HG03342 (cell line): ENCODE data around the gene EEFSEC.

Source experiments
- ATAC-seq: cut with Tn5 transposase; IDR thresholded peaks from one replicate; pipeline ENCODE4 v1.9.1; 2021; ENCODE audit warnings: mild to moderate bottlenecking, moderate library complexity; ENCODE audit not compliant: unreplicated experiment

EEFSEC gene

DNA sequence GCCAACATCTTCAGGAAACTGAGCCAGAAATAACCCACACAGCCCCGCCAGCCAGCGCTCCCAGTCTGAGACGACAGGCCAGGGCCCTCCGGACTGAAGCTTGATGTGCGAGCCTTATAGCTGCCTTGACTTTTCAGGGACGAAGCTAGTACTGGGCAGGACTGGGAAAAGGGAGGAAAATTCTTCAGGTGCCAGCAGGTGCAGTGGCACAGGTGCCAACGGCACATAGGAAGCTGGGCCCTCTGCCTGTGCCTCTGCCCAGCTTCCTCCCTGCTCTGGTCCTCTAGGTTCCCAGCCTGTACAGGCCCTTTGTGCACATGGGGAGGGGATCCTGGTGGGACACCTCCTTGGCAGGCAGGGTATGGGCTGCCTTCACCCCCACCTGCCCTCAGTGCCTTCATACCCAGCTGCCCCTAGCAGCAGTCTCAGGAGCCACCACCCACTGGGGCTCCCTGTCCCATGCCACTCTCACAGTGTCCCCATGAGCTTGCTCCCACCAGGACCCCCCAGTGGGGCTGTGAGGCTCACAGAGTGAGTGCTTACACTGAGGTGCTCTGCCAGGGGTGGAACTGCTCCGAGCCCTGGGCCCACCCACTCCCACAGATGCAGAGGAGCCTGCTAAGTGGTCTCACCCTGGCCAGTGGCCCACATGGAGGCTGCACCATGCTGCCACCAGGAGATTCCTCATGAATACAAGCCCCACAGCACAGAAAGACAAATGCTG is 252.4 kb downstream of the EEFSEC start:
- ATAC-seq, result no peak

DNA sequence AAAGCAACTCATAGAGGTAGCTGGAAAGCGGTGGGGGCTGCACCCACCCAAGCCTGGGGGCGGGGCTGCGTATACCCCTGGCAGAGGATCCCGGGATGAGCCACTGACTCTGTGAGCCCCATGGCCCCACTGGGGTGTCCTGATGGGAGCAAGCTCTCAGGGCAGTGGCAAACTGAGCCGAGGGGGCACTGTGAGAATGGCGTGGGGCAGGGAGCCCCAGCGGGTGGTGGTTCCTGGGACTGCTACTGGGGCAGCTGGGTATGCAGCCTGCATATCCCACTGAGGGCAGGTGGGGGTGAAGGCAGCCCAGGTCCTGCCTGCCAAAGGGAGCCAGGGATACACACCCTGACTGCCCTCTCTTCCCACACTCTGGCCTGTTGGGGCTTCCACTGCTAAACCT is 254.0 kb downstream of the EEFSEC start:
- no peak for ATAC-seq

DNA sequence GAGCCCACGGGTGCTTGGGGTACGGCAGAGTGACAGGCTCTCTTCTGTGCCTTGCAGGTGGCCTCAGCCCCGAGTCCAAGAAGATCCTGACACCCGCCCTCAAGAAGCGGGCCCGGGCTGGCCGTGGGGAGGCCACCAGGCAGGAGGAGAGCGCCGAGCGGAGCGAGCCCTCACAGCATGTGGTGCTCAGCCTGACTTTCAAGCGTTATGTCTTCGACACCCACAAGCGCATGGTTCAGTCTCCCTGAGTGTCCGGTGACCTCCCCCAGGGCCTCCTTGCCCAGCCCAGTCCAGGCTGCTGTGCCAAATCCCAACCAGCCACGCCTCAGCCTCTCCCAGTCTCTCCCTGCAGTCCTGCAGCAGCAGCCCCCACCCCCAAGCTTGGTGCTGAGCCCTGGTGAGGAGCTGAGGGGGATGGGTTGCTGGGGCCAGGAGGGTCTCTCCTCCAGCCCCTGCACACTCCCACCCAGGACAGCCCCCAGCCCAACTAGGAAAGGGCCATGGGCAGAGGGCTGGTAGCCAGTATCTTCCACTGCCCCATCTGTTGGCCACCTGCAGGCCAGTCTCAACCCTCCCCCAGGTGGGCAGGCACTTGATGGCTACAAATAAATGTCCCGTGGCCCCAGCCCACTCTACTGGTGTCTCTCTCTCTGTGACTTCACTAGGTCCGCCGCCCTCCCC is 254.9 kb downstream of the EEFSEC start:
- ATAC-seq, result no peak

DNA sequence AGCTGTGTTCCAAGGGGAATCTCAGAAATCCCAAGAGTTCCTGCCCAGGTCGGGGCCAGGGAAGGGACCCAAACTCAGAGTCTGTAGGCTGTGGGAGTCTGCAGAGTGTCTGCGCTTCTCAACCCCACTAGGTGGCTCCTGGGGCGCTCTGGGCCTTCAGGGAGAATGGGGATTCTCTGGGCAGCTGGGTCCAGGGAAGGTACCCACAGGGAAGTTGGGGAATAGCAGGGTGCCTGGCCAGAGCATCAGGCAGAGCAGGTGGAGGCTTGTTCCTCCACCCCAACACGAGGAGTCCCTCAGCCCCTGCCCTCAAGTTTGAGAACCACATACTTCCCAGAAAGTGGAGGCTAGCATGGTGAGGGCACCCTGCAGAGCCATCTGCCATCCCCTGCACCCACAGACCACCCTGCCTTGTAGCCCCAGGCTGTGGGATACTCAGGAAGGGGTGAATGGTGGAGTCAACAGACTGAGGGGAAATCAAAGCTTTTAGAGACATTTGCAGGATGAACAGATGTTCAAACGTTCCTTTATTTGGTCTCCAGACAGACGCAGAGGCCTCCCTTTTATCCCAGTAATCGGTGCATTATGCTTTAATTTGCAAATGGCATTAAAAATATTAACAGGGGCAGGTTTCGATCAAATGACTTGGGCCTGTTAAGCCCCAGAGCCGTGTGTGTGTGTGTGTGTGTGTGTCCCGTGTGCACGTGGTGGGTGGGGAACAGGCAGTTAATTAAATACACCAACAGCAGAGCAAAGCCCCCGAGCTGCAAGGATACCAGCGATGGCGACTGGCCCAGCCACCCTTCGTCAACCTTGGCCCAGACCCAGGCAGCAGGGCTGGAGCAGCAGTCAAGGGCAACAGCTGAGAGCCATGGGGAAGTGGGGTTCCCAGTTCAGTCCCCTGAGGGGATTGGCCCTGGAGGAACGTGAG is 255.7 kb downstream of the EEFSEC start:
- no peak for ATAC-seq

DNA sequence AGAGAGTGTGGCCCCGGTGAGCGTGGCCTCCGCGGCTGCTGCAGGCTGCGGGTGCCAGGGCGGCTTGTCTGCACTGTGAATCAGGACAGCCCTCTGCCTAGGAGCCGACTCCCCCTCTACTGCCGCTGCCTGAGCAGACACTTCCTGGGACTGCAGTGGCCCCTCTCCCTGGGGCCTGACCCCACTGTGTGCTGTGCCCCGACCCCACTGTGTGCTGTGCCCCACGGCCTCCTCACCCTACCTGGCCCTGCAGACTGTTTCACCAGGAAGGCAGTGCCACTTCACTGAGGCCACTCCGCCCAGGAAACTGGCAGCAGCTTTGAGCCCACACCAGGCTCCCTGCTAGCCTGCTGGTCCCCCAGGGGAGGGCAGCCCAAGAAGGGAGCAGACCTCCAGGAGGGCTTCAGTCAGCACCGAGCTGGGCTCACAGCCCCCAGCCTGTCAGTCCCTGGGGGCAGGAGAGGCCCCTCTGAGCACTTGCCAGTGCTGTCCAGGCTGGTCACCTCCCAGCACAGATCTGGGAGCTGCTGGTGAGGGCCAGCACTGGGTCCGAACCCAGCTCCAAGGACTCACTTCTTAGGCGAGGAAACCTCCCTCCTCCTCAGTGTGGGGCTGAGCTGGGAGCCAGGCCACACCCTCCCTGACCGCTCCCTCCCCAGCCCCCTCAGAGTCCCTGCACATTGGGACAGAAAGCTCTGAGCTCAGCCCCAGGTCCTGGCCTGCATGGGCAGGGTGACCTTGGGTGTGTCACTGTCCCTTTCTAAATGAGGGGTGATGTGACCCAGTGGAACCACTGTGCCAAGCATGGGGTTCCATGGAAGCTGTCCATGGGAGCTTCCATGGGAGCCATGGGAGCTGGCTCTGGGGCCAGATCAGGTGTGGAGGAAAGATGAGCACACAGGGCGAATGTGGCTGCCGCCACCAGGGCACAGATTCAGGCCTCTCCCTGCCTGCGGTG is 256.6 kb downstream of the EEFSEC start:
- ATAC-seq, result no peak

DNA sequence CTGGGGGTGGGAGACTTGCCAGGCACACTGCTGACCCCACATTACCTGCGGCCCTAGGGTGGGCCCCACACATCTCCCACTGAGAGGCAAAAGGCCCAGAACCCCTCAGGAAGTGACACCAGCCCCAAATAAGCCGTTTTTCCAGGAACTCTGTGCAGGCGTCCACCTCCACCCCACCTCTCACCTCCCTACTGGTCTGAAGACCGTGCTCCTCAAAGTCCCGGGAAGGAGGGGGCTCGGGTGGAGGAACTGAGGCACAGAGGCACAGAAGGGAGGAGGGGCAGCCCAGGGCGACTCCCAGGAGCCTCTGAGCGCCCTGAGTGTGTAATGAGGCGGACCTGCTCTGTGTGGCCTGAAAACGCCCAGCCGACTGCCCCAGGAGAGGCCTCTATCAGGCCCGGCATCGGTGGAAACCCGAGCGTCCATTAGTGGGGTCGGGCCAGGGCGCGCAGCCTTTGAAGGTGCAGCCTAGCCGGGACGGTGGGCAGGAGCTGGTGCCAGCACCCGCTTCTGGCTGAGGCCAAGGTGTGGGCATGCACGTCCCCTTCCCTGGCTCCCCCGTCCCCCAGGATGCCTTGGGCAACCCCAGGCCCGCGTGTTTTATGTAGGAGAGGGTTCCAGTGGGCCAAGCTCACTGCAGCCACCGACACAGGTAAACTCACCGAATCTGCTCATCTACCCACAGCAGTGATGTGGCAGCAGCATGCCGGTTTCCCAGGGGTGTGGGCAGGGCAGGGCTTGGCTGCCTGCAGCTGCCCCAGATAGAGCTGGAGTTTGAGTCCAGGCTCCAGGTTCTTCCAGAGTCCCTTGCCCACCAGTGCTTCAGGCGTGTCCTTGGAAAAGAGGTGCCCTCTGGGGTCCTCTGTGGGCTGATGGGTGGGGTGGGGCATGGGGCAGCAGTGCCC is 257.6 kb downstream of the EEFSEC start:
- no peak for ATAC-seq

DNA sequence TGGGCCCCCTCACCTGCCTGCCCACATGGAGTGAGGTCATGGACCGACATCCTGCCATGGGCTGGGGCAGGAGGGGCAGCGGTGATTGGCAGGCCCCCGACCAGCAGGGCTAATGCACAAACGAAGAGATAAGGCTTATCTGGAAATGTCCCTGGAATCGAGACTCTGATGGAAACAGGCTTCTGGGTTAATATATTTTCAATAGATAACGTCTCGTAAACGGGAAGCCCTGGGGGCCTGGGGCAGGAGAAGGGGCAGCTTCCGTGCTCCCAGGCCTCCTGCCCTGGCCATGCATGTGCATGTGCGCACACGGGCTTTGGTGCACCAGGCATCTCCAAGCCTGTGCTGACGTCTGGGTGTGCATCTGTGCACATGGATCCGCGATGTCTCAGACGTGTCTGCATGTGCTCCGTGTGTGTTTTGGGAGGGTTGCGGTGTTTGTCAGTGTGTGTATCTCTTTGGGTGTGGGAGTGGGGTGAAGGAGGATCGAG is 258.3 kb downstream of the EEFSEC start:
- ATAC-seq, result no peak

DNA sequence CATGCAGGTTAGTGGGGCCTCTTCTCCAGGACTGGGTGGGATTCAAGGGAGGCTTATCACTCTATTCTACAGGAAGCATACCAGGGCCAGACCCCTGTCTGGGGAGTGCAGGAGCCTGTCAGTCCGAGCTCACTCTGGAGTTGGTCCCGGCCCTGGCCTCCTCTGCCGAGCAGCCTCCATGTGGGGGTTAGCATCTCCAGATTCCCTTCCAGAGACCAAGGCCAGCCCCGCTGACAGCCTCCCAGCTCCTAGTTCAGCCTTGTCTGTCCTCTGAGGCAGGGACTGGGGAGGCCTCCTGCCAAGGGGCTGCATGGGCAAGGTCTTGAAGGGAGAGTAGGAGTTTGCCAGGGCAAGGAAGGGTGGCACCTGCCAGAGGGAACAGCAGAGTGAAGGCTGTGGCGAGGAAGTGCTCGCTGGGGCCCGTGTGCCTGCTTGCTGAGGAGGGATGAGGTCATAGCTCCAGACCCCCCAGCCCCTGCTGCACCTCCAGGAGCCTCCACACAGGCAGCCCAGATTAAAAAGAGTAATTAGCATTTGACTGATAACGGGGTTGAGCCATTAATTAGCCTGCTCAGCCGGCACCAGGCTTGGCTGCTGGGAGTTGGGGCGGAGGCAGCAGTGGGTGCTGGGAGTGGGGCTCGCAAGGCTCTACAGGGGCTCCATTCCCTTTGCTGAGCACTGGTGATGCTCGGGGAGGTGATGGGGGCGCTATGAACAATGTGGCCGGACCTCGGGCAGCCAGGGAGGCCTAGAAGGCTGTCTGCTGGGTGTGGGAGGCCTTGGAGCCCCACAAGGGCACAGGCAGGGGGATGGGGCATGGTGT is 259.1 kb downstream of the EEFSEC start:
- no peak for ATAC-seq

DNA sequence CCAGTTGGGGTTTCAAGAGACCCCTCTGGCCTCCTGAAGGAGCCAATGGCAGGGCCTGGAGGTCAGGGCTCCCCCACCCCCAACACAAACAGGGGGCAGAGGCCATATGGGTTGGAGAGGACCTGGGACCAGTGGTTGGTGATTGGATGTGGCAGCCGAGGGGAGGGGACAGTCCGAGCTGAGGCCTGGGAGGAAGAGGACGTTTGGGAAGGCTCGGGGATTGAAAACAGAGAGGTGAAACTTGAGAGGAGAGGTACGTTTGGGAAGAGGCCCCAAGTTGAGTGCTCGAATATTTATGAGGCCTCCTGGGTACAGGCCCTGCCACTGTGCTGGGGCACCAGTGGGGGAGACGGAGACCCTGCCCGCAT is 259.7 kb downstream of the EEFSEC start:
- no peak for ATAC-seq

DNA sequence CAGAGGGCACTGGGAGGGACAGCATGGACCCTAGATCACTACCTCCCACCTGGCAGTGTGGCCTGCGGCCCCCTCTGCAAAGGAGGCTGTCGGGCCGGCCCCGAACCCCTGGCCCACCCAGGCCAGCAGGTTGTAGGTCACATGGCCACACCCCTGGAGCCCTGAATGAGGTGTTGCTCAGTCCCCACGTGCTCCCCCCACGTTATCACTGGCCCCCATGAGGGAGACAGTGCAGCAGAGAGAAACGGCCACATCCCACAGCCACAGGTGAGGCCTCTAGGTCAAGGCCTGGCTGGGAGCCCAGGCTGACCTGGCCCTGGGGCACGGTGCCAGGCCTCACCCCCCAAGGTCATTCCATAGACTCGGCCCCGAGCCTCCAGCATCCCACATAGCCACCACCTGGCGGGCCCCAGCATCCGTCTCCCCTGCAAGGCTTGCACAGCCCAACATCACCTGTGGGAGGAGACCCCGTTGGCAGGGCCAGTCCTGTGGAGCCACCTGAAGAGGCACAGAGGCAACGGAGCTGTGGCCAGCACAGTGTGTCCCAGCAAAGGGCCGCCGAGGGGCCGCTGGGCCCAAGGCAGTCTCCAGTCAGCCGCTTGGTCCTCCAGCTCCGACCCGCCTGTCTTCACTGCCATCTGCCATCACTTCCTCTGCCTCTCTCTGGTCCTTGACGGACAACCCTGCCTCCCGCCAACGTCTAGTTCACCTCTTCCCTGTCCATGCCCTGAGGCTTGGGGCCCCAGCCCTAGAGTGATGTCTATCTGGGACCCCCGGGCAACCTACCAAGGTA is 260.3 kb downstream of the EEFSEC start:
- no peak for ATAC-seq

DNA sequence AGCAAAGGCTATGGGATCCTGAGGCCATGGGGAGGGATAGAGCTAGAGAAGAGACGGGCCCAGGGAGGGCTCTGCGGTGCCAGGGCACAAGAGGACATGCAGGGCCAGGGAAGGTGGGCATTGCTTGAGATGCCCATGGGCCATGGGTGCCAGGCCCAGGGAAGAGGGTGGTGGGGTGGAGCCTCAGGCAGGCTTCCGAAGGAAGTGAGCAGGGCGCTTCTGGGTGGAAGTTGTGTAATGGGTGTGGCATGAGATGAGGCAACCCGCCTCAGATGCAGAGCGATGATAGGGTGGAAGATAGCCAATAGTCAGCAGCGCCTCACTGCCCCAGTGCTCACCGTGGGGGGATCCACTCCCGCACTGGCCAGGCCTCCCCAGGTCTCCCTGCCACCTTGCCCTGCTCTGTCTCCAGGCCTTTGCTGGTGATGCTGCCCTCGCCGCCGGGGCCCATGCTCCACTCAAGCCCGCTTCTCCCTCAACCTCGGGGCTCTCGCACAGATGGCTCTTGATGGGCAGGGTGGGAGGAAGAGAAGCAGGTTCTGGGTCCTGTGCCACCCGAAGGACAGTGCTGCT is 262.0 kb downstream of the EEFSEC start:
- no peak for ATAC-seq

DNA sequence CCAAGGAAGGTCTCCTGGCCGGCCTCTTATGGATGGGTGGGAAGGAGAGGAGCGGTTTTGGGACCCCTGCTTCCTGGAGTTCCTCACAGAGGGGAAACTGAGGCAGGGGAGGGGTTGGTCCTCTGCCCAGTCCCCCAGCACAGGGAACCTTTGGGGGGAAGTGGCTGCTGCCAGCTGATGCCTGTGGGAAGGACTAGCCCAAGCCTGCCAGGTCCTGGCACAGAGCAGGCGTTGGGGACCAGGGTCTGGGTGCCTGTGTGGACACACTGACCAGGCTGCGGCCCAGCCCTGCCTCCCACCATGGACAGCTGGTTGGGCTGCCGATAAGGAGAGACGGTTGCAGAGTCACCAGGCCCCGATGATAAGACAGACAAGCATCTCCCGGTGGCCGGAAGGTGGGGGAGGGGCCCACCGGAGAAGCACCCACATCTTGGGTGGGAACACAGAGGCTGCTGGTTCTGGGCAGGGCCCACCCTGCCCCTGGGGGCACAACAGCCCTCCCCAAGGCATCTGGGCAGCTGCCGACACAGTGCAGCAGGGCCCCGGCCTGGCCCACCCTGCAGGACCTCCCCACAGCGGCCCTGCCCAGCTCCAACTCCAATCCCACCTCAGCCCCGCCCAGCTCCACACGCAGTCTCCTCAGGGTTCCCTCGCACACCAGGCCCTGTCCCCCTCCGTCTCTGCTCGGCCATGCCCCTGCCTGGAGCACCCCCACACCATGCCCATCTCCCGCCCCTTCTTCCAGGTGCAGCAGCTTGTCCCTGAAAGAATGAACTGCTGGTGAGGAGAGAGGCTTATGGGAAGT is 262.7 kb downstream of the EEFSEC start:
- no peak for ATAC-seq

DNA sequence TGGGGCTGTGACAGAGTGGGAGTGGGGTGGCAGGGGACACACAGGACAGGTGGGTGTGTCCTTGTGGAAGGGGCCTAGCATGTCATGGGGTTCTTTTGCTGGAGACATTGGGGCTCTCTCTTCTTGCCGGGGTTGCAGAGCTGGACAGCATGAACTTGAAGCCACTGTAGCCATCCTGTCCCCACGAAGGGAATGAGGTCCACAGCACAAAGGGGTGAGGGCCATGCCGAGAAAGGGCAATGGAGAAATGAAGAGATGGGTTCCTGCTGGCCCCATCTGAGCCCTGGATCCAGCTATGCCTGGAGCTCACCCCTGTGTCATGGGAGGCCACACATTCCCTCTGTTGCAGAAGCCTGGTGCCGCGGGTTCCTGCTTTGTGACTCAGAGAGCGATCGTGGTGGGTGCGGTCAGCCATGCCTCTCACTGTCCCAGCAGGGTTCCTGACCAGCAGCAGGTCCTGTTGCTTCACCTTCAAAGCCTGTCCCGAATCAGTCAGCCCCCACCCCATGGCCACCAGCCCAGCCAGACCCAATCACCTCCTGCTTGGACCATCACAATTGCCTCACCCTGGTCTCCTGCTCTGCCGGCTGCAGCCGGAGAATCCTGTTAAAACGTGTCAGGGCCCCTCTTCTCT is 263.4 kb downstream of the EEFSEC start:
- no peak for ATAC-seq

DNA sequence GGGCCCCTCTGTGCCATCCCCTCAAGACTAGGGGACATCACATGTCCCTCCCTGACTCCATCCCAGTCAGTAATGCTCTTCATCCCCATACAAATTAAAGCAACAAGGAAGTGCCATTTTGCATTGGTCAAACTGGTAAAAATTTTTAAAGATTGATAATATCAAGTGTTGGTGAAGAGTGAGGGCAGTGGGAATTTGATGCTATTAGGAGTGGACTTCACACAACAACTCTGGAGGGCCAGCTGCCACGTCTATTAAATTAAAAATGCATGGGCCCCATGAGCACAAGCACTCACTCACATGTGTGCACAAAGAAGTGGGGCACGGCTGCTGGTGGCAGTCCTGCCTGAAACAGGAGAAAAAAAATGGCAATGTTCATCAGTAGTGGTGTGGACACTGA is 265.6 kb downstream of the EEFSEC start:
- ATAC-seq, result no peak

DNA sequence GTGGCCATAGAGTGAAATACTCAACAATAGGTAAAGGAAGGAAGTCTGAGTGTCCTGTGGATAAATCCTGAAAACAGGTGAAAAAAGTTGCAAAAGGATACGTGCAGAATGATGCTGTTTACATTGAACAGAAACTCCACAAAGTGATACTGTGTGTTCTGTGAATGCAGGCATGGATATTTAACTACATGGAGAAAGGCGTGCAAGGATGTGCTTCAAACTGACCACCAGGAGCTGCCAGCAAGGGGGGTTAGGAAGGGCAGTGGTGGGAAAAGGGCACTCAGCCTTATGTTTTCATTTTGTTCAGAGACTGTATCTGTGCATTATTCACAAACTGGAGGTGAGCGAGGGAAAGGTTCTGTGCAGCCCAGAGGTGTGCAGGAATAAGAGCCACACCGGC is 266.0 kb downstream of the EEFSEC start:
- no peak for ATAC-seq

DNA sequence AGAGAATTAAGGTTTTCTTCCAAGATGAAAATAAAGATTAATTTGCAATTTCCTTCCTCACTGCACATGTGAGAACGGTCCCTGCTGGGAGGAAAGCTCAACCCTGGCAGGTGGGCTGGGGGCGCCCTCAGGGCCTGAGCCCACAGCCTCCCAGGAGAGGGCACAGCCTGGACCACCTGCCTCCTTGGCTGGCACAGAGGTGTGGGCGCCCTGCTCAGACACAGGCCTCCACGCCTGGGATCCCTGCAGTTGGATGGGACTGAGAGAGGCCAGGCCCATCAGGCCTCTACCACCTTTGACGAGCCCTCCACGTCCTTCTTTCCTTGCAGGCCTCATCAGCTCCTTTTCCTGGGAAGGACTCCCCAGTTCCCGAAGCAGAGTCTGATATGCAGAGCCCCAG is 267.0 kb downstream of the EEFSEC start:
- ATAC-seq, result no peak
